ENCODE data around the gene MSANTD3. TPM values are rescaled to one million over a fixed set of nuclear protein-coding genes. Genes with fewer than 3 reads are reported as not detected.

The MSANTD3 gene
- total and polyA plus RNA-seq, 12 donors: 10.5 to 37.9 (median 18.2) TPM

DNA sequence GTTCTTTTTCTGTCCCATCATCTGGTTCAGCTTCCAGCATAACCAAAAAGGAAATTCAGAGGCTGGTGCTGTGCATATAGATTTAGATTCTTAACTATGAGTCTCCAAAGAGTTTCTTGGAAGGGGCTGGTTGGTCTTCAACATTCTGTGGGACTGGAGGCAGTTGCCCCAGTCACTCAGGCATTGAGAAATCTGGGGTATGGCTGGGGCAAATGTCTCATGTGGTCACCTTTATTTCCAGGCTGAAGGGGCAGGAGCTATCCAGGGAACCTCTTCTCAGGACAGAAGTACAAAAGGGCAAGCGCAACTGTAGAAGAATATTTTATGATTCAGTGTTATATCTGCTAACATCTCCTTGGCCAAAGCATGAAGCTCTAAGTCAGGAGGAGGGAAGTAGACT, 30.6 kb downstream of the MSANTD3 start:
- WGBS, 4 donors: 98 to 100% (median 100%) methylated on average over 1 of the region's 1 CpG
- no peak overlapping the region for H3K27ac ChIP-seq
- intact Hi-C loops (cut with DNase I): no loop called here
- no peaks in the 10 kb centered on the region for H3K27me3 ChIP-seq
- TF ChIP-seq, protein P1, sequence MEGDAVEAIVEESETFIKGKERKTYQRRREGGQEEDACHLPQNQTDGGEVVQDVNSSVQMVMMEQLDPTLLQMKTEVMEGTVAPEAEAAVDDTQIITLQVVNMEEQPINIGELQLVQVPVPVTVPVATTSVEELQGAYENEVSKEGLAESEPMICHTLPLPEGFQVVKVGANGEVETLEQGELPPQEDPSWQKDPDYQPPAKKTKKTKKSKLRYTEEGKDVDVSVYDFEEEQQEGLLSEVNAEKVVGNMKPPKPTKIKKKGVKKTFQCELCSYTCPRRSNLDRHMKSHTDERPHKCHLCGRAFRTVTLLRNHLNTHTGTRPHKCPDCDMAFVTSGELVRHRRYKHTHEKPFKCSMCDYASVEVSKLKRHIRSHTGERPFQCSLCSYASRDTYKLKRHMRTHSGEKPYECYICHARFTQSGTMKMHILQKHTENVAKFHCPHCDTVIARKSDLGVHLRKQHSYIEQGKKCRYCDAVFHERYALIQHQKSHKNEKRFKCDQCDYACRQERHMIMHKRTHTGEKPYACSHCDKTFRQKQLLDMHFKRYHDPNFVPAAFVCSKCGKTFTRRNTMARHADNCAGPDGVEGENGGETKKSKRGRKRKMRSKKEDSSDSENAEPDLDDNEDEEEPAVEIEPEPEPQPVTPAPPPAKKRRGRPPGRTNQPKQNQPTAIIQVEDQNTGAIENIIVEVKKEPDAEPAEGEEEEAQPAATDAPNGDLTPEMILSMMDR (IDR thresholded peaks at IDR 0.05): no peak
- TF ChIP-seq POLR2A (IDR thresholded peaks at IDR 0.05): no peak
- H3K9me3 ChIP-seq (replicated peaks in 1 of 3): no peaks in the 10 kb centered on the region
- no peak for DNase-seq
- no peaks in the 10 kb centered on the region for H3K36me3 ChIP-seq (replicated peaks in 1 of 2)
- H3K4me1 ChIP-seq (replicated peaks in 1 of 2): no peaks in the 10 kb centered on the region
- no peak overlapping the region for H3K4me3 ChIP-seq

DNA sequence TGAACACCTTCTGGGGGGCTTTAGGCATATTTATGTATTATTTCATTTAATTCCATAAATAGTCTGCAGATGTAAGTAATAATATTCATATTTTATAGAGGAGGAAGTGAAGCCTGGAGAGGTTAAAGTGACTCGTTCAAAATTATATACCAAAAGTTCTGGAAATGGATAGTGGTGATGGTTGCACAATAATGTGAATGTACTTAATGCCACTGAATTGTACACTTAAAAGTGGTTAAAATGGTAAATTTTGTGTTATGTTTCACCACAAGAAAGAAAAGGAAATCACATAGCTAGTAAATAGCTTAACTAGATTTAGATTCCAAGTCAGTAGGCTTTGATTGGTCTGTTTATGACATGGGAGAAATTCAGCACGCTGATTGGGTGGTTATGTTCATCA, 33.0 kb downstream of the MSANTD3 start:
- Histone ChIP-seq H3K27ac (no peak overlapping the region), H3K36me3 (replicated peaks in 1 of 2) (no peaks in the 10 kb centered on the region), H3K9me3 (replicated peaks in 1 of 3) (no peaks in the 10 kb centered on the region), H3K4me3 (no peak overlapping the region), H3K27me3 (no peaks in the 10 kb centered on the region), H3K4me1 (replicated peaks in 1 of 2) (no peaks in the 10 kb centered on the region)
- no peak for DNase-seq
- 80 to 91% (median 83%) methylated on average over 2 of the region's 2 CpGs for WGBS, 4 donors
- TF ChIP-seq POLR2A (IDR thresholded peaks at IDR 0.05): no peak
- intact Hi-C loops (cut with DNase I): no loop called here

DNA sequence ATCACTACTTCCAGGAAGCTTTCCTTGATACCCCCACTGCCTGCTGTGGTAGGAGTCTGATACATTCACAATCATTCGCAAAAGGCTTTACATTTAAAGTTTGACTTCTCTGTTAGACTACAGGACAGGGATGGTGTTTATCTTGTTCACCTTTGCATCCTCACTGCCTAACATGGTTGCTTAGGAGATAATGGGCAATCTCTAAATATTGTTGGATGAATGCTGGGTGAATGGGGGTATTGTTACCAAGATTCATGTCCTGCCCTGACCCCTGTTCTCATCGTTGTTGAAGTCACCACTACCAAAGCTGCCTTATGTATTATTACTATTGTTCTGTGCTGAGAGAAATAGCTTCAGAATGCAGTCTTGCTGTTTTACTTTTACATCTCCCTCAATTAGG, 38.3 kb downstream of the MSANTD3 start:
- DNase-seq: no peak
- intact Hi-C loops (cut with DNase I): no loop called here
- Histone ChIP-seq H3K27me3 (no peaks in the 10 kb centered on the region), H3K9me3 (replicated peaks in 1 of 3) (no peaks in the 10 kb centered on the region), H3K36me3 (replicated peaks in 1 of 2) (no peaks in the 10 kb centered on the region), H3K27ac (no peak overlapping the region), H3K4me1 (replicated peaks in 1 of 2) (no peaks in the 10 kb centered on the region), H3K4me3 (no peak overlapping the region)
- WGBS, 4 donors: 78 to 88% (median 85%) methylated on average over 2 of the region's 2 CpGs
- no peak for TF ChIP-seq POLR2A (IDR thresholded peaks at IDR 0.05)
- TF ChIP-seq, protein P1 (IDR thresholded peaks at IDR 0.05): no peak

DNA sequence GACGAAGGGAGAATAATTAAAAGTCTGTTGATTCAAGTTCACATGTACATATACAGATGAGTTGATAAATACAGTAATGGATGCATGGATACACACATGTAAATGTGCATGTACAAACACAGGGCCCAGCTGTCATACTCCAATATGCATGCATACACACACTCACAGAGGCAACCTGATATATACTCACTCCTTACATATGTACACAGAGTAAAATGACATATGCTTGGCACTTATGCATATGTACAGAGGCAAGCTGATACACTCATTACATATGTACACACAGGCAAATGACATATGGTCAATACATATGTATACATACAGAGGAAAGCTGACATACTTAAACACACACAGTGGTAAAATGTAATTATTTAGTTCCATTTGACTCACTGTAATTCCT, 38.8 kb downstream of the MSANTD3 start:
- Histone ChIP-seq H3K27me3 (no peaks in the 10 kb centered on the region), H3K27ac (no peak overlapping the region), H3K9me3 (replicated peaks in 1 of 3) (no peaks in the 10 kb centered on the region), H3K4me3 (no peak overlapping the region), H3K4me1 (replicated peaks in 1 of 2) (no peaks in the 10 kb centered on the region), H3K36me3 (replicated peaks in 1 of 2) (no peaks in the 10 kb centered on the region)
- intact Hi-C loops (cut with DNase I): no loop called here
- DNase-seq: no peak
- whole genome bisulfite sequencing, 4 donors: 75 to 96% (median 88%) methylated on average over 1 of the region's 1 CpG
- TF ChIP-seq, protein P1 (IDR thresholded peaks at IDR 0.05): no peak
- TF ChIP-seq POLR2A (IDR thresholded peaks at IDR 0.05): no peak

DNA sequence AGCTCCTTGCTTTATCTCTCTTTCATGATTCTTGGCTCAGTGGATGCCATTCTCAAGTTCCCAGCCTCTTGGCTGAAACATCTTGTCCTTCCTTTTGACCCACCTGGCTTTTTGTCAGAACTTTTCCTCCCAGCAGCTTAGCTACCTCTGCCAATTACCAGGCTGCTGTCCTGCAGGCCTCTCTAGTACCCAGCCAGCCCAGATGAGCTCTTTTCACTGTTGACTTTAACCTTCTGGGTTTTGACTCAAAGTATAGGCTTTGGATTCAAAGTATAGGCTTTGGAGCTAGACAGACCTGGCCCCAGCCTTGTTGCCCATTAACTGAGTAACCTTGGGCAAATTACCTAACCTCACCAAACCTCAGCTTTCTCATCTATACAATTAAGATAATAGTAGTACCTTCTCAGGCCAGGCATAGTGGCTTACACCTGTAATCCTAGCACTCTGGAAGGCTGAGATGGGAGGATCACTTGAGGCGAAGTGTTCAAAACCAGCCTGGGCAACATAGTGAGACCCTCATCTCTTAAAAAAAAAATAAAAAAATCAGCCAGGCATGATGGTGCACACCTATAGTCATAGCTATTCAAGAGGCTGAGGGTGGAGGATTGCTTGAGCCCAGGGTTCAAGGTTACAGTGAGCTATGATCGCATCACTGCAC, 39.4 kb downstream of the MSANTD3 start:
- Histone ChIP-seq H3K4me1 (replicated peaks in 1 of 2) (no peaks in the 10 kb centered on the region), H3K27me3 (no peaks in the 10 kb centered on the region), H3K9me3 (replicated peaks in 1 of 3) (no peaks in the 10 kb centered on the region), H3K36me3 (replicated peaks in 1 of 2) (no peaks in the 10 kb centered on the region), H3K27ac (no peak overlapping the region), H3K4me3 (no peak overlapping the region)
- TF ChIP-seq, protein P1 (IDR thresholded peaks at IDR 0.05): no peak
- TF ChIP-seq POLR2A (IDR thresholded peaks at IDR 0.05): no peak
- intact Hi-C loops (cut with DNase I): no loop called here
- 91 to 100% (median 93%) methylated on average over 2 of the region's 2 CpGs for WGBS, 4 donors
- DNase-seq: no peak
